GM18507 (cell line): ENCODE results near the gene NAA80.
"Not testable (repeated sequence)": the region's sequence is repeated elsewhere in the genome, so short reads cannot be mapped to it uniquely, and the experiment has no call there.

ENCODE experiments used
- DNase-seq: peaks from one replicate; pipeline ENCODE4 v3.0.0; 2011; ENCODE audit warnings: low read depth; ENCODE audit not compliant: insufficient read length; ENCODE audit errors: extremely low spot score
- FAIRE-seq: peaks from 2 replicates; lab custom pipeline; 2011; peaks lifted over from hg19 to GRCh38; lab: Jason Lieb, UNC

The NAA80 gene

DNA sequence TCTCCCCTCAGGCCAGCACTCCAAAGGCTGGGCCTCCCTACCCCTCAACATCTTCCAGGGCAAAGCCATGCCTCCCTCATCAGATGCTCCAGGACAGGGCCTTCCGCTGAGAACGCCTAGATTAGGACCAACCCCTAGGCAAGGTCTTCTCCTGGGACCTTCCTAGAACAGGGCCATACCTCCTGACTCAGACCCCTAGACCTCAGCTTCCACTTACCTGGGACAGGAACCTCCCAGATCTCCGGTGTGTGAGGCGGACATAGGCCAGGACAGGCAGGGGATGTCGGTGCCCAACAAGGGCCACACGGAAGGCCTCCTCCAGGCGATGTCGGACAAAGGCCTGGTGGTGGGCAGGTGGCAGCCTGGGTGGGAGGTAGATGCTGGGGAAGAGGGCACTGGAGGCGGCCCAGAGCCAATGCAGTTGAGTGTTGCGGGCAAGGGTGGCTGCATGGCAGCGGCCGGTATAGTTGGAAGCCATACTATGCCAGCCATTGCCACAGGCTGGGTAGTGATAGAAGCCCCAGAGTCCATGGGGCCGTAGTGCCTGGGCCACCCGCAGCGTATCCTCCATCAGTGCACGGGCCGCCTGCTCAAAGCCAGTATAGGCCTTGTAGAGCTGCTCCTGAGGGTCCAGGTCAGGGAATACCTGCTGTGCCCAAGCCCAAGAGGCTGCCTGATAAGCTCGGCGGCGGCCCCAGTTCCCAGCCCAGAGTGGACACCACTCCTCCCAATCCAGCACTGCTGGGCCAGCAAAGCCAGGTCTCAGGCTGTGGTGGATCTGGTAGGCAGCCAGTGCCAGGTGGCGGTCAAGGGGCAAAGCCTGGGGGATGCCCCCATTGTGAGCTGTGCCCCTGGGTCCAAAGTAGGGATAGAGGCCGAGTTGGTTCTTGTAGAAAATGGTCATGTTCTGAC, 4.5 kb downstream of the NAA80 start:
- DNase-seq (no peak), FAIRE-seq (no peak)

GRCh38 chr3:50294089-50294488, 5.1 kb downstream of the NAA80 start:
- DNase-seq: no peak
- FAIRE-seq: no peak

- DNase-seq (no peak), FAIRE-seq (no peak)
Measured at GRCh38 chr3:50293079-50293801, 6.0 kb downstream of the NAA80 start.

DNA sequence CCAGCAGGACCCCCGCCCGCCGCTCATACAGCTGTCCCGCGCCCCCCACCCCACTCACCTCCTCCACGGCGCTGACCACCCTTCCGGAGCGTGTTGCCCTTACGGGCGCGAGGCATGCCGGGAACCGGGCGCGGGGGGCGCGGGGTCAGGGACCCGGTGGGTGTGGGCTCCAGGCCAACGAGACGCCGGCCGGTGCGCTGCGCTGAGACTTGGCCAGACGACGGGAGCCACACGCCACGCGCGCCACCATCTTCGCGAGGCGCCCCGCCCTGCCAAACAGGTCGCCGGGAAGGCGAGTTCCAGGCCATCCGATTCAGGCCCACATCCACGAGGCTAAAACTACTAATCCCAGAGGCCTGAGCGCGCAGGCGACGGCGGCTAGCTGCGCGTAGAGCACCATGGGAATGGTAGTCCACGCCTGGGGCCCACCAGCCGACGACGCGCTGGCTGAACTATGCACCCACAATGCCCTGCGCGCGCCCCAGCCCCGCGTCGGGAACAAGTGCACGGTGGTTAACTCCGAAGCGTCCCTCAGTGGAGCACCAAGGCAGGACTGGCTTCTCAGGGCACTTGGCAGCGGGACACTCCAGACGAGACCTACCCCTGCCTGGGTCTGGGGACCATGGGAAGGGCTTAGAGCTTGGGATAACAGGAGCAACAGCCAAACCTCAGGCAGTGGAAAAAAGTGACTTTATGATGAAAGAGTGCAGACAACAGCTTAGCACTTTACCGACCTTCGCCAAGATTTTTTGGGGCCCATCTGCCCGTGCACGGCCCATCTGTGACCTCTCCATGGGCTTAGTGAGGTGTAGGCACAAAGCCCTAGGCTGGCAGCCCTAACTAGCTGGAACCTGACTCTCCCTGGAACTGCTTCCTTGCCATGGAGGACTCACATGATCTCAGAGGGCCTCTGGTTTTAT, 6.8 kb downstream of the NAA80 start, which contains the start of gene IFRD2:
Gene IFRD2, minus strand, starts transcription at position 271 of the 920 bp plus-strand sequence. Its CDS starts 155 bp downstream, at position 116.
- peak; percentile 100 for FAIRE-seq
- peak; percentile 89 for DNase-seq

GRCh38 chr3:50290161-50290641, 9.0 kb downstream of the NAA80 start:
- FAIRE-seq (no peak), DNase-seq (no peak)

GRCh38 chr3:50289130-50289529, 10.1 kb downstream of the NAA80 start:
- DNase-seq: no peak
- FAIRE-seq: no peak

DNA sequence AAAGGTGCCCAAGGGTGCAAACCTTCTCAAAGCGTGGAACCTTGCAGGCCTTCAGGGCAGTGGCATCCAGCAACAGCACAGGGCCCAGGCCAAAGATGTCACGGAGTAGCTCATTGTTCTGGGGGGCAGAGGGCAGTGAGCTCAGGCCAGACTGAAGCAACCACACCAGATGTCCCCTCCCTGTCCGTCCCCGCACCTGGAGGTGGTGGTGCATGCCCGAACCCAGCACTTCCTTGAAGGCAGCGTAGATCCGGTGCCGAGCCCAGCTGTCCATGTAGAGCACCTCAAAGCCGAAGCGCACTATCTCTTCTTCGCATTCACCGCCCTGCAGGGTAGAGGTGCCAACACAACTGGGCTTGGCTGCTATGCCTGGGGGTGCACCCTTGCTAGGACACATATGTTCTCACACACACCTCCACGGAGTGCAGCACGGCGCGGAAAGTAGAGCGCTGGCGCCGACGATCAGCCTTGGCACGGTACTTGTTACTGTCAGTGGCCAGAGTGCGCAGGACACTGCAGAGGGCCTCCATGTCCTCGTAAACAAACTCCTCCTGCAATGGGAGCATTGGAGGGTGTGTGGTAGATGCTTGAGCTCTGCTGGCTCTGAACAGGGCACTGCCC, 10.7 kb downstream of the NAA80 start:
- FAIRE-seq: no peak
- DNase-seq: no peak

DNA sequence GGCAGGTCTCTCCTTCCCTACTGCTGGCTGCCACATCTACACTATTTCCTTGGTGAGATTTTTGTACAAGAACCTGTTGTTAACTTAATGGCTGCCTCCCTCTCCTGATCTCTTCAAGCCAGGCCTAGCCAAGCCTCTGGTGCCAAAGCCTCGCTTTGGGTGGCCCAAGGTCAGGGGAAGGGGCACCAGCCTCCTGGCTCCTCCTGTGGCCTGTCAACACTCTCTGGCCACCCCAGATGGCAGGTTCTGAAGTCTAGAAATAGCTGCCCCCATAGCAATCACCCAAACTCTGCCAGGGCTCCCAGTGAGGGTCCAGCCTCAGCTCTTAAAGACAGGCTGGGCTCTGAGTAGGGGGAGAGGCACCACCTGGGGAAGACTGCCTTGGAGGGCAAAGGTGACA, 11.9 kb downstream of the NAA80 start:
- no peak for FAIRE-seq
- DNase-seq: no peak

DNA sequence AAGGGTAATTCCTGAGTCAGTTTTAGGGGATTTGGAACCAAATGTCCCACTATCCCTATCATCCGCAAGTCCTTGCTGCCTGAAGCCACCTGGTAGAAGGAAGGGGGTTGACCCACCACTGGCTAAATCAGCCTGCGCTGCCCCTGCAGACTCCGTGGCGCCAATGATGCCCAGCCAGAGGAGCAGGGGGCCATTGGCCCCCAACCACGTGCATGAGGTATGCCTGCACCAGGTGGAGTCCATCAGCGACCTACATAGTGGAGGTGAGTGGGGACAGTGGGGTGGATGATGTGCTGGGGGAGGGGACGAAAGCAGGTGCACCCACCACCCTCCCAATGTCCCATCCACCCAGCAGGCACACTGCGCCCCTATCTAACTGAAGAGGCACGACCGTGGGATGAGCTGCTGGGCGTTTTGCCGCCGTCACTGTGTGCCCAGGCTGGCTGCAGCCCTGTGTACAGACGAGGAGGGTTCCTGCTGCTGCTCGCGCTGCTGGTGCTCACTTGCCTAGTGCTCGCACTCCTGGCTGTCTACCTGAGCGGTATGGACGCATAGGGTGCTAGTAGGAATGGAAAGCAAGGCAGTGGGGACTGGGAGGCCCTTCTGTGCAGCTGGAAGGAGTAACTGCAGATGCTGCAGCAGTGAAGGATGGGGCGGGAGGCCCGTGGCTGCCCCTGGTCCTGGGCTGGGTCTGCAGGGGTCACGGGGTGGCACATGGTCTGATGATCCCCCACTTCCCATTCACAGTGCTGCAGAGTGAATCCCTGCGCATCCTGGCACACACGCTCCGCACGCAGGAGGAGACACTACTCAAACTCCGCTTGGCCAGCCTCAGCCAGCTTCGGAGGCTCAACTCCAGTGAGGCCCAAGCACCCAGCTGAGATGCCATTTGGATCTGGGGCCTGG, 12.6 kb downstream of the NAA80 start:
- FAIRE-seq (no peak), DNase-seq (no peak)

DNA sequence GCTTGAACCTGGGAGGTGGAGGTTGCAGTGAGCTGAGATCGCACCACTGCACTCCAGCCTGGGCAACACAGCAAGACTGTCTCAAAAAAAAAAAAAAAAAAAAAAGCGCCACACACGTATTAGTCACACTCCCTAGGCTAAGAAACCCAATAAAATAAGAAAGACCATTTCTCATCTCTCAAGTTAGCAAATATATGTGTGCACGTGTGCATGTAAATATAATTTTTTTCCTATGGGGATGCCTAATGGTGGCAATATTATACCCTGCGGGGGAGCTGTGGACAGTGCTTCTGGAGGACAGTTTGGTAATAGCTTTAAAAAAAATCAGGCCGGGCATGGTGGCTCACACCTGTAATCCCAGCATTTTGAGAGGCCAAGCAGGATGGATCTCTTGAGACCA, 15.1 kb downstream of the NAA80 start:
- DNase-seq, FAIRE-seq: not testable (repeated sequence)

DNA sequence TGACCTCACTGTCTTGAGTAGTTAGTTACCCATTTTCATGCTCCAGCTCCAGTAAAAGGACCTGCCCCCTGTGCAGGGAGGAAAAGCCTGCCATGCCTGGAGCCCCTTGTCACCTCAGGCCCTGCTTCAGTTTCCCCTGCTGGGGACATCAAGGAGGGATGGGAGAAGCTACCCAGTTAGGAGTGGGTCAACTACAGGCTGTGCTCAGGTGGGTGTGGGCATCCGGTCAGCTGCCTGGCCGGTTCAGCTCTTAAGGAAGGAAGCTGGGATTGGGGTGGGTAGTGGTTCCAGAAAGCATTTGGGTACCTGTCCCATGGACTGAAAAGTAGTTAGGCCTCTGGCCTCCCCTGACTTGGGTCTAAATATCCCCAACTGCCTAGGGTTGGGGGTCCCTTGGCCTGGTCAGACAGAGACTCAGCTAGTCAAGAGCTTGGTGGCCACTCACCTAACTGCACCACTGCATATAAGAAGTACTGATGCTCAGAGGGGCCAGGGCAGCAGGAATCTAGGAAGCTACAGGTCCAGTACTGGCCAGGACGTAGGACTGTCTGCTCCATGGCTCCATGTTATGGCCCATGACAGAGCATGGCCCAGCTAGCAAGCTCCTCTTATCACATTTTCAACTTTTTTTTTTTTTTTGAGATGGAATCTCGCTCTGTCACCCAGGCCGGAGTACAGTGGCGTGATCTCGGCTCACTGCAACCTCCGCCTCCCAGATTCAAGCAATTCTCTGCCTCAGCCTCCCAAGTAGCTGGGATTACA, 19.8 kb downstream of the NAA80 start:
- no peak for DNase-seq
- no peak for FAIRE-seq

- DNase-seq (no peak), FAIRE-seq (no peak)
Measured at GRCh38 chr3:50278880-50279224, 20.4 kb downstream of the NAA80 start, which contains the start of gene LSMEM2. TSS of gene LSMEM2 (plus strand) at chr3:50279087. CDS start at chr3:50279114, 27 bp downstream.

GRCh38 chr3:50278123-50278879, 20.9 kb downstream of the NAA80 start:
- FAIRE-seq (no peak), DNase-seq (no peak)

GRCh38 chr3:50276762-50277101, 22.5 kb downstream of the NAA80 start:
- no peak for FAIRE-seq
- no peak for DNase-seq

GRCh38 chr3:50275996-50276761, 23.0 kb downstream of the NAA80 start:
- no peak for FAIRE-seq

More at GRCh38 chr3:50275996-50276761, 23.0 kb downstream of the NAA80 start:
- no peak for DNase-seq
